ENCODE data around the gene DARS1.
A peak's percentile ranks its signal among the peaks of the same experiment; 100 is the strongest.

The DARS1 gene

GRCh38 chr2:135985018-135985825, at the start of gene DARS1:
Gene DARS1, minus strand, starts transcription at chr2:135985626. Its CDS starts 158 bp downstream, at chr2:135985468.
- peak; percentile 87 for DNase-seq (ENCODE audit: low spot score)

- DNase-seq (ENCODE audit: low spot score): no peak
Observed at GRCh38 chr2:136034629-136035028, 49.2 kb upstream of the DARS1 start.

- DNase-seq (ENCODE audit: low spot score): no peak
Observed at GRCh38 chr2:136032817-136033535, 47.5 kb upstream of the DARS1 start.

GRCh38 chr2:136032192-136032591, 46.8 kb upstream of the DARS1 start:
- DNase-seq (ENCODE audit: low spot score): no peak

GRCh38 chr2:136031711-136032110, 46.3 kb upstream of the DARS1 start:
- no peak for DNase-seq (ENCODE audit: low spot score)

GRCh38 chr2:136030406-136030805, 45.0 kb upstream of the DARS1 start:
- no peak for DNase-seq (ENCODE audit: low spot score)

- no peak for DNase-seq (ENCODE audit: low spot score)
Observed at GRCh38 chr2:136029149-136029548, 43.7 kb upstream of the DARS1 start.

- DNase-seq (ENCODE audit: low spot score): no peak
Observed at GRCh38 chr2:136028001-136028400, 42.6 kb upstream of the DARS1 start.

- DNase-seq (ENCODE audit: low spot score): no peak
Observed at GRCh38 chr2:136027112-136027511, 41.7 kb upstream of the DARS1 start.

- DNase-seq (ENCODE audit: low spot score): peak; percentile 31
Observed at GRCh38 chr2:136025057-136025973, 39.9 kb upstream of the DARS1 start.

GRCh38 chr2:136024616-136025015, 39.2 kb upstream of the DARS1 start:
- DNase-seq (ENCODE audit: low spot score): no peak

GRCh38 chr2:136024185-136024584, 38.8 kb upstream of the DARS1 start:
- no peak for DNase-seq (ENCODE audit: low spot score)

- no peak for DNase-seq (ENCODE audit: low spot score)
Observed at GRCh38 chr2:136023416-136023815, 38.0 kb upstream of the DARS1 start.

GRCh38 chr2:136022396-136023146, 37.1 kb upstream of the DARS1 start:
- no peak for DNase-seq (ENCODE audit: low spot score)

GRCh38 chr2:136021976-136022375, 36.5 kb upstream of the DARS1 start:
- DNase-seq (ENCODE audit: low spot score): no peak

GRCh38 chr2:136021406-136021805, 36.0 kb upstream of the DARS1 start:
- DNase-seq (ENCODE audit: low spot score): no peak

- DNase-seq (ENCODE audit: low spot score): no peak
Observed at GRCh38 chr2:136020831-136021230, 35.4 kb upstream of the DARS1 start.

GRCh38 chr2:136019825-136020224, 34.4 kb upstream of the DARS1 start:
- no peak for DNase-seq (ENCODE audit: low spot score)

GRCh38 chr2:136019306-136019705, 33.9 kb upstream of the DARS1 start:
- DNase-seq (ENCODE audit: low spot score): peak; percentile 34

GRCh38 chr2:136017786-136018185, 32.4 kb upstream of the DARS1 start:
- DNase-seq (ENCODE audit: low spot score): no peak

GRCh38 chr2:136016836-136017235, 31.4 kb upstream of the DARS1 start:
- no peak for DNase-seq (ENCODE audit: low spot score)

GRCh38 chr2:136016427-136016826, 31.0 kb upstream of the DARS1 start:
- no peak for DNase-seq (ENCODE audit: low spot score)

Measured in germinal center (tissue), 1 donor.